ENCODE measurements around the gene HOMER2.

The HOMER2 gene

DNA sequence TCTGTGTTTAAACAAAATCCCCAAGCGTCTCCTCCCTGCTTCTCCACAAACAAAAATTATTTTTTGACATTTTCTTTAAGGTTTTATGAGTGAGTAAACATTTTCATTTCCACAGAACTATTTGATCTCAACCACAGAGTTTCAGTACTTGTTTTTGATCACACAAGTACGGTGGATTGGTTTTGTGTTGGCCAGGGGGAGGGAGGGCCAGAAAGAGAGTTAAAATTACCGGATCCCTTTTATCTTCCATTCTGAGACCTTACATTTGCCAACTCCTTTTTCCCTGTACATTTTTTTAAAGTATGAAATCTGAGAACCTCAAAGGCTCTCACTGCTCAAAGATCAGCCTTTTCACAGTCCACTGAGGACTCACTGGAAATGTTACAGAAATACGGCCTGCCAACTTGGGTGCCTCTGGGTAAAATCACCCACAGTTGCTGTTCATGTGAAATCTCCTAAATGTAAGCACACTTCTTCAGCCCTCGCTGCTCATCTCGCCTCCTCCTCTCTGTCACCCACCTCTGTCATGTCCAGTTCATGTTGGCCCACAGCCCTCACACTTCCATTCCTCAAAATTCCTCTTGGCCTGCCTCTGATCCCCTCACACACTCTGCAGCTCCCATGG lies 1.7 kb downstream of the HOMER2 start:
- TF ChIP-seq, protein P1, sequence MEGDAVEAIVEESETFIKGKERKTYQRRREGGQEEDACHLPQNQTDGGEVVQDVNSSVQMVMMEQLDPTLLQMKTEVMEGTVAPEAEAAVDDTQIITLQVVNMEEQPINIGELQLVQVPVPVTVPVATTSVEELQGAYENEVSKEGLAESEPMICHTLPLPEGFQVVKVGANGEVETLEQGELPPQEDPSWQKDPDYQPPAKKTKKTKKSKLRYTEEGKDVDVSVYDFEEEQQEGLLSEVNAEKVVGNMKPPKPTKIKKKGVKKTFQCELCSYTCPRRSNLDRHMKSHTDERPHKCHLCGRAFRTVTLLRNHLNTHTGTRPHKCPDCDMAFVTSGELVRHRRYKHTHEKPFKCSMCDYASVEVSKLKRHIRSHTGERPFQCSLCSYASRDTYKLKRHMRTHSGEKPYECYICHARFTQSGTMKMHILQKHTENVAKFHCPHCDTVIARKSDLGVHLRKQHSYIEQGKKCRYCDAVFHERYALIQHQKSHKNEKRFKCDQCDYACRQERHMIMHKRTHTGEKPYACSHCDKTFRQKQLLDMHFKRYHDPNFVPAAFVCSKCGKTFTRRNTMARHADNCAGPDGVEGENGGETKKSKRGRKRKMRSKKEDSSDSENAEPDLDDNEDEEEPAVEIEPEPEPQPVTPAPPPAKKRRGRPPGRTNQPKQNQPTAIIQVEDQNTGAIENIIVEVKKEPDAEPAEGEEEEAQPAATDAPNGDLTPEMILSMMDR (IDR thresholded peaks at IDR 0.05; ENCODE audit: low read depth, low read length): no peak
- no peaks in the 10 kb centered on the region for H3K9me3 ChIP-seq (ENCODE audit: severe bottlenecking)
- no peaks in the 10 kb centered on the region for H3K36me3 ChIP-seq
- H3K27me3 ChIP-seq (ENCODE audit: insufficient read depth, low read depth, severe bottlenecking): no peaks in the 10 kb centered on the region
- no peak overlapping the region for H3K27ac ChIP-seq
- no peak for DNase-seq
- H3K4me3 ChIP-seq (ENCODE audit: low read depth, low read length): no peak overlapping the region

DNA sequence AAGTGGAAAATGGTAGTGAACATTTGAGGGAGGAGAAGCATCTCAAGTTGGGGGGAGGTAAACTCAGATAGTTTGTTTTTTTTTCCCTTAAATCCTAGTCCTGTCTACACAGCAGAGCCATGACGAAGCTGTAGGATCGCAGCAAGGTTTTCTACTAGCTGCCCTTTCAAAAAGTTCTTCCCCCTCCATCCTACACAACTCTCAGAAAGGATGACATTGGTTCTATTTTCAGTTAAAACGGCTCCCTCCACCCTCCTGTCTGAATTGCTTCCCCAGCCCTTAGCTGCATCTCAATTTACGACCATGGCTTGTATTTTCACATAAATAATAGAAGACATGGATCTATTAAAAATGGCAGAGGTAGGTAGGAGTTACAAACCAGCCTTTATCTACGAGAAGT lies 2.2 kb downstream of the HOMER2 start:
- H3K4me3 ChIP-seq (ENCODE audit: low read depth, low read length): no peak overlapping the region
- no peak for DNase-seq
- no peaks in the 10 kb centered on the region for H3K36me3 ChIP-seq
- H3K27ac ChIP-seq: no peak overlapping the region
- TF ChIP-seq, protein P1 (IDR thresholded peaks at IDR 0.05; ENCODE audit: low read depth, low read length): no peak
- no peaks in the 10 kb centered on the region for H3K9me3 ChIP-seq (ENCODE audit: severe bottlenecking)
- H3K27me3 ChIP-seq (ENCODE audit: insufficient read depth, low read depth, severe bottlenecking): no peaks in the 10 kb centered on the region

DNA sequence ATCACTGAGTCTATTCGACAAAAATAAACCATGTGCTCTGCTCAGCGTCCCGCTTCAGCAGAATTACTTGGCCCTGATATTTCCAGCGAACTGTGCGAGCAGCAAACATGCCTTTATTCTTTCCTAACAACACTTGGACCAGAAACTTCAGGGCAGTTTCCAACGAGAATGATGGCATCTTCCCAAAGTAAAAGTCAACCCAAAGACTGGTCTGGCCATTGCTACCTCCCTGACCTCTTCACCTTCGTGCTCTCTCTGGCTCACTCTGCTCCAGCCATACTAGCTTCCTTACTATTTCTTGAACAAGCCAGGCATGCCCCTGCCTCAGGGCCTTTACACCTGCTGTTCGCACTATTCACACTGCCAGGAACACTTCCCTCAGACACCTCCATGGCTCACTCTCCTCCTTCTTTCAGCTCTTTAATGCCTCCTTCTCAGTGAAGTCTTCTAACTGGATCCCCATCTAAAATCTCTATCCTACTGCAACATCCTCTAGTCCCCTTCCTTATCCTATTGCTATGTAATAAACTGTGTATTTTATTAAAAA lies 6.3 kb downstream of the HOMER2 start:
- H3K9me3 ChIP-seq (ENCODE audit: severe bottlenecking): no peaks in the 10 kb centered on the region
- no peak overlapping the region for H3K27ac ChIP-seq
- TF ChIP-seq, protein P1 (IDR thresholded peaks at IDR 0.05; ENCODE audit: low read depth, low read length): no peak
- no peak for DNase-seq
- no peak overlapping the region for H3K4me3 ChIP-seq (ENCODE audit: low read depth, low read length)
- no peaks in the 10 kb centered on the region for H3K36me3 ChIP-seq
- no peaks in the 10 kb centered on the region for H3K27me3 ChIP-seq (ENCODE audit: insufficient read depth, low read depth, severe bottlenecking)

DNA sequence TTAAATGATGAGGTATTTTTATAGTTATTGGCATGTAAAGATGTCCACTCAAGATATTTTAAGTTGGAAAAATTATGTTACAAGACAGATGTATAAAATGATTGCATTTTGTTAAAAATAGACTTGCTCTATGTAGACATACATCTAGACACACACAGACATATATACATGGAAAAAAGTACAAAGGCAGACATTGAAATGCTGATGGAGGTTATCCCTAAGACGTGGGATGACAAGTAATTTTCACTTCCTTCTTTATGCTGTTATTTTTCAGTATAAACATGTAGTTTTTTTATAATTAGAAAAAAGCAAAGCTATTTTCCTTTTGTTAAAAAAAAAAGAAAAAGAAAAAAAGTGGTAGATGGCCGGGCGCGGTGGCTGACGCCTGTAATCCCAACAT lies 7.2 kb downstream of the HOMER2 start:
- Histone ChIP-seq H3K9me3 (ENCODE audit: severe bottlenecking) (no peaks in the 10 kb centered on the region), H3K36me3 (no peaks in the 10 kb centered on the region), H3K27ac (no peak overlapping the region), H3K4me3 (ENCODE audit: low read depth, low read length) (no peak overlapping the region), H3K27me3 (ENCODE audit: insufficient read depth, low read depth, severe bottlenecking) (no peaks in the 10 kb centered on the region)
- TF ChIP-seq, protein P1 (IDR thresholded peaks at IDR 0.05; ENCODE audit: low read depth, low read length): no peak
- no peak for DNase-seq

DNA sequence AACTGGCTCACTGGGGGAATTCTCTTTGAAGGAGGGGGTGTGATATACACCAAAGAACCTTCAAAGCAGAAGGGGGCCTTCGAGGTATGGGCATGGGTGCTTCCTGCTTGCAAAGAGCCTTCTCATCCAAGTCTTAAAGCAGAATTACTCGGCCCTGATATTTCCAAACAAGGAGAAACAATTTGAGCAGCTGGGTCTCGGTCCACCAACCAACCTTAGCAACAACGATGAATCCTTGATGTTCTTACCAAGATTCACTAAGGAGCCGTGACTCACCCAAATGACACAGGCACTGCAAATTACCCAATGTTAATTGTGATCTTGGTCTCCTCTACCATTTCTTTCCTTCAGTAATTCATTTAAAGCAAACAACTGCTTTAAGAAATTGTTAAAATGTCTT lies 7.7 kb downstream of the HOMER2 start:
- DNase-seq: no peak
- TF ChIP-seq, protein P1 (IDR thresholded peaks at IDR 0.05; ENCODE audit: low read depth, low read length): no peak
- no peaks in the 10 kb centered on the region for H3K27me3 ChIP-seq (ENCODE audit: insufficient read depth, low read depth, severe bottlenecking)
- no peaks in the 10 kb centered on the region for H3K9me3 ChIP-seq (ENCODE audit: severe bottlenecking)
- no peaks in the 10 kb centered on the region for H3K36me3 ChIP-seq
- no peak overlapping the region for H3K4me3 ChIP-seq (ENCODE audit: low read depth, low read length)
- H3K27ac ChIP-seq: no peak overlapping the region

DNA sequence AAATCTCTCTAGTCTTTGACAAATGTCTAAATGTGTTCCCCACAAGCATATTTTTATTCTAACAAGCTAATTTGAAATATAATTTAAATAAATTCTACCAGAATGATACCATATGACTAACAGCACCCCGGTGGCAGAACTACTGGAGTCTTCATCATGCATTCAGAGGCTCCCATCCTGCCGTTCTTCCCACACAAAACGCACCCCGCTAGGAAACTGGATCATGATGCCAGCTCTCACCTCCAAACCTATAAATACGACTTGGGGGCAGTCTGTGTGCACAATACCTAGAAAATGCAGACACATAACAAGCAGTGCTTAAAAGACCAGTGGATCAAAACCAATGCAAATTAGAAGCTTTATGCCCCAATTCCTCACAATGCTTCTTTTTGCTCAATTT lies 8.5 kb downstream of the HOMER2 start:
- H3K27ac ChIP-seq: no peak overlapping the region

More for the DNA sequence above, 8.5 kb downstream of the HOMER2 start:
- no peaks in the 10 kb centered on the region for H3K36me3 ChIP-seq
- H3K9me3 ChIP-seq (ENCODE audit: severe bottlenecking): no peaks in the 10 kb centered on the region
- H3K27me3 ChIP-seq (ENCODE audit: insufficient read depth, low read depth, severe bottlenecking): no peaks in the 10 kb centered on the region
- TF ChIP-seq, protein P1 (IDR thresholded peaks at IDR 0.05; ENCODE audit: low read depth, low read length): no peak
- DNase-seq: no peak
- no peak overlapping the region for H3K4me3 ChIP-seq (ENCODE audit: low read depth, low read length)

Measured in WERI-Rb-1 (cell line).